HG03108 (cell line): ENCODE results near the gene ARHGAP24.

Experiments
- ATAC-seq: cut with Tn5 transposase; IDR thresholded peaks from one replicate; pipeline ENCODE4 v1.9.1; 2021; ENCODE audit warnings: moderate library complexity; ENCODE audit not compliant: unreplicated experiment

Gene ARHGAP24

GRCh38 chr4:85732124-85732523 lies 257.2 kb downstream of the ARHGAP24 start:
- peak; percentile 66 for ATAC-seq

DNA sequence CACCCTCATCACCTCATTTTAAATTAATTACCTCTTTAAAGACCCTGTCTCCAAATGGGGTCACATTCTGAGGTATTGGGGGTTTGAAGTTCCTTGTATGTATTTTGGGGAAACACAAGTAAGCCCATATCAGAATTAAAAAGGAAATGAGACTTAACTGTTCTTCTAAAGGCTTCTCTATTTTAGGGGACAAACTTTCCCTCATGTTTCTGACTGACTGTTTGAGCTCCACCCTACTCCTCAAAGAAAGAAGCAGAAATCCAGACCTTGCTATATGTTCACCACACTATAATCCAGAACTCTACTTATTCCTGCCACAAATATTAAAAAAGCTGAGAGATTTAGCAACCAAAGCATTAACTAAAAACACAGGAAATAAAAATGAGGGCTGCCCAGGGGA lies 258.8 kb downstream of the ARHGAP24 start:
- ATAC-seq = no peak

DNA sequence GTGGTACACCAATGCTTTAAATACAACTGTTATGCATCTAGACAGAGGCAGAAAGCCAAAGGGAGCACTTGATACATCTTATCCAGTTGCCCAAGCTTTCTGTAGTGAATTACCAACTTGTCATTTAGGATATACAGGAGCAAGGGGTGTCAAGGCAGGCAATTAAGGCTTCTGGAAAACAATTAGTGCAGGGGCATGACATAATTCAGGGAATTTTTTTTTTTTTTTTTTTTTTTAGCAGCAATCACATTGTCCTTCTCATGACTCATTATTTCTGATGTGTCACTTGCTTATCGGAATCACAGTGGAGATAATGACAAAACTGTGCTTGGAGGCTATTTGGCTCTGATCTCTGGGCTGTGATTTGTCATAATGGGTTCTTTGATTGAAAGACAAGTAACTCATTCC lies 259.5 kb downstream of the ARHGAP24 start:
- ATAC-seq = no peak

DNA sequence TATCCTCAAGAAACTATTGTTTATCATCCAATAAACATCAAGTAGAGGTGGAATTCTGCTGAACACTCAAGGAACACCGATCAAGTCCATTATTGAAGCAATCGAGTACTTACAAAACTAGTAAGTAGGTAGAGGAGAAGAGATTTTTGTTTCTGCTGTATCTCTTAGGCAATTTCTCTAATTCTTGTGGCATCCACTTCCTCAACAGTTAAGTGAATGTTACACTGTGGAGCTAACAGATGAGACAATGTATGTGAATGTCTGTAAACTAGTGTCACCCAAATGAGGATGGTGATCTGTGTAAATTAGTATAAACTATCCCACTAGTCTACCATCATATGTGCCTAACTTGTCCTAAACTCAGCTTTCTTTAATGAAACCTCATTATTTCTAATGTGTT lies 261.6 kb downstream of the ARHGAP24 start:
- no peak for ATAC-seq

DNA sequence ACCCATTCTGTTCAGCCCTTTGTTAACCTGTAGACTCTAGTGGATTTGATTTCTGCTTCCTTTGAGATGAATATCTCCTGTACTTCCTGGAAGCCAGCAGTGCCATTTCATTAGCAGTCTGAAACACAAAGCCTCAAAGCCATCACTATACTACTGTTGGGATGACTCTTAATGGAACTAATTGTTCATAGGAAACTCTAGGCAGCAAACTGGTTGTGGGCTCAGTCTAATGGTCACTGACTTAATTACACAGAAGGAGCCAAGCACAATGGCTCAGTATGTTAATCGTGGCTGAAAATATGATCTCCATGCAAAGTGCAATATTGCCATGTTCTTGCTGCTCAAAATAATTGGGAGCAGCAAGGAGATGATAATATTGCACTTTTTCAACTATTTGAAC lies 262.3 kb downstream of the ARHGAP24 start:
- ATAC-seq = no peak

DNA sequence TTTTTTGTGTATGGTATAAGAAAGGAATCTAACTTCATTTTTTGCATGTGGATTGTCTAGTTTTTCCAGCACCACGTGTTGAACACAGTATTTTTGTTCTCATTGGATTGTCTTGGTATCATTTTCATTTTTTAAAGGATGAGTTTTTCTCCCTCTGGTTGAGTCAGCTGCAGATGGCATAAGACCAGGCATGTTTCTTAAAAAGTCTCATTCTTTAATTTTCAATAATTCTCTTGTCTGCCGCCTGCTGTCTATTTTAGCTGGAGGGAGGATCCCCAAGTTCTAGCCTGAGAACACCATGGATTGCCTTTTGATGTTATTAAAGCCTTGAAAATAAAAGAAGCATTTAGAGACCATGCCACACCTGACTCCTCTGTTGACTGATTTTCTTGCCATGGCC lies 263.8 kb downstream of the ARHGAP24 start:
- no peak for ATAC-seq

GRCh38 chr4:85740431-85740861 lies 265.5 kb downstream of the ARHGAP24 start:
- no peak for ATAC-seq

GRCh38 chr4:85741381-85741780 lies 266.4 kb downstream of the ARHGAP24 start:
- ATAC-seq = no peak

DNA sequence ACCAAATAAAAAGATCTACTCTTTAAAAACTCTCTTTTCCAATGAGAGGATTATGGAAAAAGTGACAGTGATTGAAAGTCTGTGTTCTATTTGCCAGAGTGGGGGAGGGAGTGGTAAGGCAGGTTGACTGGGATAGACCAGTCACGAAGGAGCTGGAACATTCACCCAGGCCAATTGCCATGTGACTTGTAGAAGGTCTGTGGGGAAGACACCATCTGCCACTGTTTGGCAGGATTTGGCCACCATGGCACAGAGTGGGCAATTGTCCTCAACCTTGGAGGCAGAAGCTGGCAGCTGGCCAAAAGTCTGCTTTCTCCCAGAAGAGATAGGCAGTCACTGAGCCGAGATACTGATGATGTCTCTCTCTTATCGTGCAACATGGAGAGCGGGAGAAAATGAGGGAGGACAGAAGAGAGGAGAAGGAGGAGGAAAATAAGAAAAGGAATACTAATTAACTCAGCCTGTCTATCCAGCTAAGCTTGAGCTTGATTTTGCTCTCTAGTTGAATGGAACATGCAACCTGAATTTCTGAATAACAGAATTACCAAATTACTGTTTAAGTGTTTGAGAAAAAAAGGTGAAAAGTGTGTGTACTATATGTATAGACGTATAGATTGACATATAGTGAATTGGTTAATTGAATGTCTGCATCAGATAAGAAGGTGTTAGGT lies 267.1 kb downstream of the ARHGAP24 start:
- no peak for ATAC-seq

DNA sequence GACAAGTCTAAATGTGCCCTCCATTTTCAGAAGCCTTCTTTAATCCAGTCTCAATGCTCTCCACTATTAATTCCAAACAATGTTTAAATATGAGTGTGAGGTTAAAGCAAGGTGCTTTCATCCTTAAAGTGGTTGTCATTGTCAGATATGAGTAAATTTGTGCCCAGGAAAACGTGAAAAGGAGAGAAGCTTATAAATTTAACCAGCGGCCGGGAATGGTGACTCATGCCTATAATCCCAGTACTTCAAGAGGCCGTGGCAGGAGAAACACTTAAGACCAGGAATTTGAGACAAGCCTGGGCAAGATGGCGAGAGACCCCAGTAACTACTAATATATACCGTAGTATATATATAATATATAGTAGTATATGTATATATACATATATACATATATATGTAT lies 270.0 kb downstream of the ARHGAP24 start:
- no peak for ATAC-seq

DNA sequence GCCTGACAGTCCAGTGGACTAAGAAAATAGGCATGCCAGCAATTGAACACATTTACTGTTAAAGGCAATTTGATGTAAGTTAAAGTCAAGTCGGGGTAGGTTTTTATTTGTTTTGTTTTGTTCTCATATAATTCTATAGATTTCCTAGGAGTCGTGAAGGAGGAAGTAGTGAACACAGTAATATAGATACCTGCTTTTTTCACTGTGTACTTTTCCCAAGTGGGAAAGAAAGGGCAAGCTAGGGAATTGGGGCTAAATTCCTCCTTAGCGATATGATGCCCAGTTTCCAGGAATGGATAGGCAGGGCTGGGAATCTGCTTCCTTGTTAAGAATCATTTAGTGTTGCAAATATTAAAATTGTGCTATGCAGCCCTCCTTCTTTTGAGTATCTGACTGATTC lies 271.0 kb downstream of the ARHGAP24 start:
- no peak for ATAC-seq

DNA sequence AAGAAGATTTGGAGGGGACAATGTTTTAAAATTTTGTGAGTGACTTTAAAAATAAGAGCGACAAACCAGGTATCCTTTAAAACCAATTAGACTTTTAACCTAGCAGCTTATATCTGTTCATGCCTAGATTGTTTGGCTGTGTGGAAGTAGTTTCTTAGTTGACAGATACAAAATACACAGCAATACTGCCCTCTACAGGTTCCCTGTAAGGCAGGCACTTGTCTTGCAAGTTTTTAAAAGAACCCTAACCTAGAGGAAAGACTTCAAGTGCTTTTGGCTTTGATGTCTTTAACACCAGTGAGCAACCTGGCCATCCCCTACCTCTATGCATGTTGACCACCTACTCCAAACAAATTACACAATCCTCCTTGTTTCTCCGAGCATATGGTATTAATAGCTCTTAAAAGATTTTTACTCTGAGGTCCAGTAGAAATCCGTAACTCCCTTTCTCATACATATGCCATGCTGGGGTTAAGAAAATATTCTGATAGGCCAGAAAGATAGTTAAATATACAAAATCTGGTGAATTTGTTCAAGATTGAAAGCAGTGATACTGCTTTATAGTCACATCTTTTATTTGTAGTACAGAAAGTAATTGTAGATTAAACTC lies 273.0 kb downstream of the ARHGAP24 start:
- ATAC-seq = peak; percentile 43

GRCh38 chr4:85748654-85749053 lies 273.7 kb downstream of the ARHGAP24 start:
- ATAC-seq = no peak

DNA sequence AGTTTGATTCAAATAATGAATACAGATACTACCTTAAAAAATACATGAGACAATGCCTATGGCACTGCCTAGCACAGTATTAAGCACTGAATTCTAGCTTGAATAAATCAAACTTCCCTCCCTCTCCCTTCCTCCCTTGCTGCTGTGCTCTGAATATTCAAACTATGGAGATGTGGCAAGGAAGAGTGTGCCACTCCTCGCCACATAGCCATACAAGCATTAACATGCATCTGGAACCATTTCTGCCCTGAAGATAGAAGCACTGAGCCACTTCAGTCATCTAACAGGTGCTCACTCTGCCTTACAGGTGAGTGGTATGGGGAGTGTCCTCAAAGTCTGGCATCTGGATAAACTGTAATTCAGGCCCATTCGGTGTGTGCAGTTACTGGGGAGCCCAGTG lies 276.9 kb downstream of the ARHGAP24 start:
- no peak for ATAC-seq

GRCh38 chr4:85755285-85755684 lies 280.3 kb downstream of the ARHGAP24 start:
- ATAC-seq = no peak

DNA sequence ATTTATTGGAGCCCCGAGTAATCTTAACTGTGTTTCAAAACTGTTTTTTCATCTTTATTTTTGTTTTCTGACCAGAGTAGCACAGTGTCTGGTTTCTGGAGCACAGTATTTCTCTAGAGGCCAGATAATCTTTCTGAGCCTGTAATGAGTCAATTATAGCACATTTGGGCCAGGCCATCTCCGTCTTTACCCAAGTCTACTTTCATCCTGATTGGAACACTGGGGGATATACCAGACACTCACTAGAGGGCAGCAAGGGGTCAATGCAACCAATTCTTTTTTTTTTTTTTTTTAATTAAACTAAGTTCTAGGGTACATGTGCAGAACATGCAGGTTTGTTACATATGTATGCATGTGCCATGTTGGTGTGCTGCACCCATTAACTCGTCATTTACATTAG lies 282.0 kb downstream of the ARHGAP24 start:
- ATAC-seq = no peak

DNA sequence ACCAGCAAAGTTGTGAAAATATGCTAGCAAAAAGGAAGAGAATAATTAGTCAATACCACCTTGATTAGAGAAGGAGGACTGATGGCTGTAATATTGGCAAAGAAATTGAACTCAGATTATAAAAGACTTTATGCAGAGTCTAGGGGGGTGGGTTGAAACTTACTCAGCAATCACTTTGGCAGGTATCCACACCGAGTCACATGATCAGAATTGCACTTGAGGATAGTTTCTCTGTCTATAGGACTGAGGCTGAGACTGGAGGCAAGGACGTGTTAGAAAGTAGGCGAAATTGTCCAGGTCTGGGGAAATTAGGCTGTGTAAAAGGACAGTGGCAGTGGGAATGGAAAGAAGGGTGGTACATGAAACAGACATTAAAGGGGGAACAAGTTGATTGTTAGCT lies 284.4 kb downstream of the ARHGAP24 start:
- no peak for ATAC-seq

DNA sequence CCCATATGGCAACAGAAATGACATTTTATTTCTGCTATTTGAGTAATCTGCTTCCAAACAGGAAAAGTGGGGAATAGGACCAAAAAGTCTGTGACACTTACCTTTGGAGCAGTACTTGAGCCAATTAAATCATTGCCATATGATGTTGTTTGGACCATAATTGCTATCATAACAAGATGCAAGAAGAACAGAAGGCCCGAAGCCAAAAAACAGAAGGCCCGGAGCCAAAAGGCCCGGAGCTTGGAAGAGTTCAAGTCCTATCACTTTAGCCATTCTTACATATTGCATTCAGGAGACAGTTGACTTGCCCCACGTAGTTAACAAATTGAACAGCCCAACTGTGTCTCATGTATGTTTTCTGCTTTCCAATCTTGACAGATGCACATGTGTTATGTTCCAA lies 285.6 kb downstream of the ARHGAP24 start:
- no peak for ATAC-seq

DNA sequence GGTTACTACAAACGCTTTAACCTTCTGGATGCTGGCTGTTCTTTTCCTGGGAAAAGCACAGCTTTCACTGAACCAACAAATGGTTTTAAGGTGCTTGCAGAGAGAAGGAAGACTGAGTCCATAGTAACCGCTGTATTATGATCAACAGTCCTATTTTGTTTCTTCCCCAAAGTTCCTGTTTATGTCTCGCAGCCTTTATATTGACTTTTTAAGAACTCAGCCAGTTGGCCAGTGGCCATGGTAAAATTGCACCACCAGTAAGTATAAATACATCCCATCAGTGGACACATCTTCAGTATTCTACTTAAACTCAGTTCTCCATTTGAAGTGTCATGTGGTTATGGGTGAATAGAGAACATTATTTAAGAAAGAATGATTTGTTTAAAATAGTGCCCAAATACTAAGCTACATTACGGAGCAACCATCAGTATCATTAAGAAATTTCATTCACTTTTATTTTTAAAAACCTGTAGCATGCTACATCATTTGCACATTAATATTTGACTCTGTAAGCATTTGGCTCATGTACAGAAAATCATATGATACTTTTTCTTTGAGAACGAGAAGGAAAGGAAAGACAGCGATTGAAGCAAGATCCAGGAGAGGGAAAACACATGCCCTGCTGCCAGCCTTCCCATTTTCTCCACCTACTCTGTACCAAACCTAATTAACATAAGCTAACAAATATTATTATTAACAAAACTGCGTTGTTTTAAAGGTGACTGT lies 287.0 kb downstream of the ARHGAP24 start:
- no peak for ATAC-seq

- no peak for ATAC-seq
Measured at GRCh38 chr4:85762529-85762871, 287.6 kb downstream of the ARHGAP24 start.

- ATAC-seq = no peak
Measured at GRCh38 chr4:85763202-85763601, 288.3 kb downstream of the ARHGAP24 start.

- ATAC-seq = no peak
Measured at GRCh38 chr4:85767649-85768048, 292.7 kb downstream of the ARHGAP24 start.
